Esophagus (tissue), 2 donors: Measurements from ENCODE around the gene FHDC1. TPM values are rescaled to one million over a fixed set of nuclear protein-coding genes. Genes with fewer than 3 reads are reported as not detected.
"Not testable (repeated sequence)": the region's sequence is repeated elsewhere in the genome, so short reads cannot be mapped to it uniquely, and the experiment has no call there.

Experiments used
- H3K27ac ChIP-seq, 2 donors: one replicate each; pipeline ENCODE4 v1.5.1; 2013; ENCODE audit warnings: low read depth in 2 of 2, mild to moderate bottlenecking in 2 of 2, inconsistent platforms in 1 of 2, low read length in 1 of 2, moderate library complexity in 1 of 2
- H3K27me3 ChIP-seq, 2 donors: one replicate each; pipeline ENCODE4 v1.6.1; 2013; ENCODE audit warnings: low read length in 2 of 2, control low read depth in 1 of 2, mild to moderate bottlenecking in 1 of 2; ENCODE audit not compliant: insufficient read depth in 2 of 2, control insufficient read depth in 1 of 2
- H3K36me3 ChIP-seq, 2 donors: one replicate each; pipeline ENCODE4 v1.6.1; 2013; ENCODE audit warnings: low read length in 1 of 2; ENCODE audit not compliant: control insufficient read depth in 2 of 2, insufficient read depth in 2 of 2
- H3K4me1 ChIP-seq, 2 donors: one replicate each; pipeline ENCODE4 v1.6.1; 2013; ENCODE audit warnings: low read length in 1 of 2; ENCODE audit not compliant: control insufficient read depth in 2 of 2, insufficient read depth in 2 of 2
- H3K4me3 ChIP-seq, 2 donors: one replicate each; pipeline ENCODE4 v1.5.1; 2013; ENCODE audit warnings: low read length in 2 of 2, mild to moderate bottlenecking in 2 of 2, low read depth in 1 of 2, moderate library complexity in 1 of 2
- H3K9me3 ChIP-seq, 2 donors: one replicate each; pipeline ENCODE4 v1.6.1; 2013; ENCODE audit warnings: mild to moderate bottlenecking in 2 of 2, low read depth in 1 of 2, low read length in 1 of 2, moderate library complexity in 1 of 2; ENCODE audit not compliant: control insufficient read depth in 2 of 2, insufficient read depth in 1 of 2
- WGBS, 2 donors: extraction: QIAGEN DNeasy Blood & Tissue Kit; methylation state at CpG; one replicate each; pipeline ENCODE4 v1.1.7; 2013; 5-methylcytosine and 5-hydroxymethylcytosine counted together
- polyA plus RNA-seq, 2 donors: library from polyadenylated mRNA; stranded (reverse); fragments of 200-250 nt; gene quantifications; one replicate each; pipeline ENCODE4 v1.2.3, GENCODE V29; 2013
- donor health status: healthy with polysubstance abuse.
- donor health status: Bipolar disorder and iron deficiency.

Gene FHDC1
- polyA plus RNA-seq: 1 to 10 TPM; 4.7 to 6.7 TPM

- peak within 1 kb of the TSS; percentile 78 to 88 for H3K27ac ChIP-seq
- peak within 1 kb of the TSS; percentile 67 to 70 for H3K4me3 ChIP-seq
- 4 to 5% methylated on average over 71 to 75 of the region's 75 CpGs for WGBS, 2 donors
- H3K4me1 ChIP-seq: peaks cover 0 to 7% of the 10 kb centered on the region in 2 donors
- no peaks in the 10 kb centered on the region for H3K27me3 ChIP-seq
- H3K9me3 ChIP-seq: no peaks in the 10 kb centered on the region
- H3K36me3 ChIP-seq: no peaks in the 10 kb centered on the region
These were observed at the start of gene FHDC1 for GRCh38 chr4:152935631-152936445. FHDC1 (plus strand) TSS chr4:152936323; CDS start chr4:152943058, 6,735 bp downstream.

- Histone ChIP-seq H3K27me3 (no peaks in the 10 kb centered on the region), H3K9me3 (no peaks in the 10 kb centered on the region), H3K36me3 (peaks cover 6 to 7% of the 10 kb centered on the region in 2 donors), H3K4me3 (no peak overlapping the region), H3K27ac (no peak overlapping the region), H3K4me1 (no peaks in the 10 kb centered on the region)
- WGBS, 2 donors: 93% methylated on average over 6 of the region's 6 CpGs
These were observed 48.1 kb upstream of the FHDC1 start for GRCh38 chr4:152887981-152888380.

GRCh38 chr4:152892974-152893373 lies 43.1 kb upstream of the FHDC1 start:
- peaks cover 0 to 2% of the 10 kb centered on the region in 2 donors for H3K4me1 ChIP-seq
- no peaks in the 10 kb centered on the region for H3K9me3 ChIP-seq
- 74 to 79% methylated on average over 2 of the region's 2 CpGs for WGBS, 2 donors
- no peak overlapping the region for H3K4me3 ChIP-seq
- H3K27me3 ChIP-seq: no peaks in the 10 kb centered on the region
- H3K36me3 ChIP-seq: peaks cover 5 to 7% of the 10 kb centered on the region in 2 donors
- no peak overlapping the region for H3K27ac ChIP-seq

GRCh38 chr4:152894673-152895072 lies 41.5 kb upstream of the FHDC1 start:
- whole genome bisulfite sequencing, 2 donors: 78 to 89% methylated on average over 1 of the region's 1 CpG
- H3K4me3 ChIP-seq: no peak overlapping the region
- no peak overlapping the region for H3K27ac ChIP-seq
- H3K9me3 ChIP-seq: no peaks in the 10 kb centered on the region
- peaks cover 0 to 7% of the 10 kb centered on the region in 2 donors for H3K36me3 ChIP-seq
- no peaks in the 10 kb centered on the region for H3K27me3 ChIP-seq
- peaks cover 0 to 2% of the 10 kb centered on the region in 2 donors for H3K4me1 ChIP-seq

- Histone ChIP-seq H3K4me3 (no peak overlapping the region), H3K27ac (no peak overlapping the region), H3K9me3 (no peaks in the 10 kb centered on the region), H3K36me3 (peaks cover 0 to 3% of the 10 kb centered on the region in 2 donors), H3K4me1 (peaks cover 0 to 2% of the 10 kb centered on the region in 2 donors), H3K27me3 (no peaks in the 10 kb centered on the region)
- 82 to 90% methylated on average over 1 of the region's 1 CpG for WGBS, 2 donors
These were observed 39.3 kb upstream of the FHDC1 start for GRCh38 chr4:152896811-152897210.

- H3K36me3 ChIP-seq, H3K27me3 ChIP-seq, H3K4me3 ChIP-seq, H3K4me1 ChIP-seq, H3K9me3 ChIP-seq, H3K27ac ChIP-seq: not testable (repeated sequence)
- WGBS, 2 donors: 89 to 92% methylated on average over 6 of the region's 6 CpGs
These were observed 38.0 kb upstream of the FHDC1 start for GRCh38 chr4:152898133-152898532.

GRCh38 chr4:152898606-152899005 lies 37.5 kb upstream of the FHDC1 start:
- H3K36me3 ChIP-seq: no peaks in the 10 kb centered on the region
- no peaks in the 10 kb centered on the region for H3K27me3 ChIP-seq
- H3K9me3 ChIP-seq: no peaks in the 10 kb centered on the region
- H3K4me1 ChIP-seq: peaks cover 0 to 2% of the 10 kb centered on the region in 2 donors
- H3K27ac ChIP-seq: no peak overlapping the region
- no peak overlapping the region for H3K4me3 ChIP-seq

- Histone ChIP-seq H3K27ac (no peak overlapping the region), H3K4me3 (no peak overlapping the region), H3K9me3 (no peaks in the 10 kb centered on the region), H3K4me1 (no peaks in the 10 kb centered on the region), H3K27me3 (no peaks in the 10 kb centered on the region), H3K36me3 (no peaks in the 10 kb centered on the region)
These were observed 35.7 kb upstream of the FHDC1 start for GRCh38 chr4:152900395-152900794.

- Histone ChIP-seq H3K27me3 (no peaks in the 10 kb centered on the region), H3K27ac (no peak overlapping the region), H3K4me1 (no peaks in the 10 kb centered on the region), H3K4me3 (no peak overlapping the region), H3K36me3 (no peaks in the 10 kb centered on the region), H3K9me3 (no peaks in the 10 kb centered on the region)
- 85 to 91% methylated on average over 3 of the region's 3 CpGs for WGBS, 2 donors
These were observed 34.9 kb upstream of the FHDC1 start for GRCh38 chr4:152901205-152901604.

GRCh38 chr4:152903658-152904057 lies 32.5 kb upstream of the FHDC1 start:
- H3K4me1 ChIP-seq: no peaks in the 10 kb centered on the region
- H3K4me3 ChIP-seq: no peak overlapping the region
- no peaks in the 10 kb centered on the region for H3K36me3 ChIP-seq
- H3K27me3 ChIP-seq: no peaks in the 10 kb centered on the region
- no peaks in the 10 kb centered on the region for H3K9me3 ChIP-seq
- no peak overlapping the region for H3K27ac ChIP-seq
